WTC11 (cell line): ENCODE measurements around the gene ERBB4. TPM values are rescaled to one million over a fixed set of nuclear protein-coding genes. Genes with fewer than 3 reads are reported as not detected.
"Not testable (repeated sequence)": the region's sequence is repeated elsewhere in the genome, so short reads cannot be mapped to it uniquely, and the experiment has no call there.

Source experiments
- ATAC-seq: fragments of 200-7000 bp; cut with Tn5 transposase; 2 replicates; pipeline ENCODE4 v1.10.0; 2021; ENCODE audit warnings: mild to moderate bottlenecking, moderate library complexity
- CTCF ChIA-PET: fragments of 300-600 bp; sonication (Branson Sonifier 250); formaldehyde crosslinking; loops from one replicate; lab custom pipeline; 2021; ENCODE audit warnings: antibody characterized with exemption; lab: Charles Lee
- POLR2A ChIA-PET: fragments of 350-600 bp; sonication (Branson Sonifier 250); formaldehyde crosslinking; loops from one replicate; lab custom pipeline; 2021; ENCODE audit warnings: antibody characterized with exemption; lab: Charles Lee
- DNase-seq: peaks from one replicate; pipeline ENCODE4 v3.0.0; 2021; ENCODE audit warnings: low spot score
- H3K27ac Mint-ChIP-seq: 2 replicates; pipeline ENCODE4 v1.8.0; 2021; ENCODE audit warnings: mixed read lengths
- H3K27me3 Mint-ChIP-seq: 2 replicates; pipeline ENCODE4 v1.8.0; 2021; ENCODE audit warnings: low read depth, mild to moderate bottlenecking, moderate library complexity, mixed read lengths
- H3K36me3 Mint-ChIP-seq: 2 replicates; pipeline ENCODE4 v1.8.0; 2021; ENCODE audit warnings: mixed read lengths
- H3K4me1 Mint-ChIP-seq: 2 replicates; pipeline ENCODE4 v1.8.0; 2022; ENCODE audit warnings: mixed read lengths
- H3K4me3 Mint-ChIP-seq: 2 replicates; pipeline ENCODE4 v1.8.0; 2021; ENCODE audit warnings: mild to moderate bottlenecking, moderate library complexity, mixed read lengths
- H3K9me3 Mint-ChIP-seq: 2 replicates; pipeline ENCODE4 v1.8.0; 2021; ENCODE audit warnings: mixed read lengths
- CREB1 ChIP-seq: sonication (generic); formaldehyde crosslinking; IDR thresholded peaks from 2 replicates; pipeline ENCODE4 v1.8.0; 2023; ENCODE audit warnings: mild to moderate bottlenecking, missing genetic modification reagents
- CTCF ChIP-seq: fragments of 200-600 bp; IDR thresholded peaks from 2 replicates; pipeline ENCODE4 v1.8.0; 2022; ENCODE audit warnings: antibody characterized with exemption
- FOXJ3 ChIP-seq: sonication (generic); formaldehyde crosslinking; IDR thresholded peaks from 2 replicates; pipeline ENCODE4 v1.9.0; 2021; ENCODE audit warnings: missing genetic modification reagents, mild to moderate bottlenecking, borderline replicate concordance
- GRHL2 ChIP-seq: fragments of 250-450 bp; sonication (Bioruptor Pico); IDR thresholded peaks from 2 replicates; pipeline ENCODE4 v1.8.0; 2022; ENCODE audit warnings: mild to moderate bottlenecking, moderate library complexity; ENCODE audit not compliant: insufficient replicate concordance, severe bottlenecking
- IRF1 ChIP-seq: sonication (generic); formaldehyde crosslinking; IDR thresholded peaks from 2 replicates; pipeline ENCODE4 v1.8.0; 2023; ENCODE audit warnings: missing genetic modification reagents
- KAT7 ChIP-seq: sonication (generic); formaldehyde crosslinking; IDR thresholded peaks from 2 replicates; pipeline ENCODE4 v1.8.1; 2023; ENCODE audit warnings: missing genetic modification reagents, mild to moderate bottlenecking, borderline replicate concordance
- MLX ChIP-seq: sonication (generic); formaldehyde crosslinking; IDR thresholded peaks from 2 replicates; pipeline ENCODE4 v1.8.1; 2023; ENCODE audit warnings: mild to moderate bottlenecking, missing genetic modification reagents, moderate library complexity
- MYBL2 ChIP-seq: sonication (generic); formaldehyde crosslinking; IDR thresholded peaks from 2 replicates; pipeline ENCODE4 v1.8.1; 2023; ENCODE audit warnings: mild to moderate bottlenecking, moderate library complexity, missing genetic modification reagents
- SMAD3 ChIP-seq: sonication (generic); formaldehyde crosslinking; IDR thresholded peaks from 2 replicates; pipeline ENCODE4 v1.8.0; 2022; ENCODE audit warnings: missing genetic modification reagents, mild to moderate bottlenecking, borderline replicate concordance
- SOX15 ChIP-seq: fragments of 250-450 bp; sonication (Bioruptor Pico); IDR thresholded peaks from 2 replicates; pipeline ENCODE4 v1.9.0; 2021; ENCODE audit warnings: mild to moderate bottlenecking
- SP1 ChIP-seq: sonication (generic); formaldehyde crosslinking; conservative IDR thresholded peaks from 2 replicates; pipeline ENCODE4 v1.8.1; 2022; ENCODE audit warnings: missing genetic modification reagents
- TEAD4 ChIP-seq: sonication (generic); formaldehyde crosslinking; IDR thresholded peaks from 2 replicates; pipeline ENCODE4 v1.8.0; 2022; ENCODE audit warnings: mild to moderate bottlenecking, missing genetic modification reagents
- ZMAT4 ChIP-seq: fragments of 250-450 bp; sonication (Bioruptor Pico); IDR thresholded peaks from 2 replicates; pipeline ENCODE4 v1.9.0; 2021; ENCODE audit warnings: mild to moderate bottlenecking
- ZNF396 ChIP-seq: fragments of 250-450 bp; sonication (Bioruptor Pico); IDR thresholded peaks from 2 replicates; pipeline ENCODE4 v1.8.0; 2021; ENCODE audit warnings: mild to moderate bottlenecking, moderate library complexity, borderline replicate concordance
- ZNF423 ChIP-seq: fragments of 250-450 bp; sonication (Bioruptor Pico); IDR thresholded peaks from 2 replicates; pipeline ENCODE4 v2.1.2; 2022; ENCODE audit warnings: mild to moderate bottlenecking, moderate library complexity
- ZNF512 ChIP-seq: sonication (generic); formaldehyde crosslinking; IDR thresholded peaks from 2 replicates; pipeline ENCODE4 v1.8.1; 2022; ENCODE audit warnings: missing genetic modification reagents, borderline replicate concordance
- total RNA-seq: library from RNA; stranded (reverse); gene quantifications from 3 replicates; pipeline ENCODE4 v1.2.3, GENCODE V29; 2021
- TF ChIP-seq, protein P1 (sequence below): fragments of 250-450 bp; sonication (Bioruptor Pico); IDR thresholded peaks from 2 replicates; pipeline ENCODE4 v1.9.0; 2021; ENCODE audit warnings: moderate library complexity, mild to moderate bottlenecking, inconsistent platforms, borderline replicate concordance
- TF ChIP-seq, protein P2 (sequence below): sonication (generic); formaldehyde crosslinking; IDR thresholded peaks from 2 replicates; pipeline ENCODE4 v1.8.0; 2022; ENCODE audit warnings: mild to moderate bottlenecking, missing genetic modification reagents
- TF ChIP-seq, protein P3 (sequence below): sonication (generic); formaldehyde crosslinking; IDR thresholded peaks from 2 replicates; pipeline ENCODE4 v1.8.1; 2023; ENCODE audit warnings: mild to moderate bottlenecking, missing genetic modification reagents

The ERBB4 gene
- total RNA-seq, 1 experiment from 2014 or later: 1.6 TPM

- TF ChIP-seq CTCF (no peak), MLX (CRISPR knock-in tag) (no peak)
Observed at GRCh38 chr2:212193803-212194202, 344.8 kb downstream of the ERBB4 start (continued).

GRCh38 chr2:212193056-212193455 is 345.5 kb downstream of the ERBB4 start:
- Mint-ChIP-seq H3K9me3 (peaks cover 5% of the 10 kb centered on the region), H3K4me3 (no peak overlapping the region), H3K36me3 (no peaks in the 10 kb centered on the region), H3K4me1 (no peaks in the 10 kb centered on the region), H3K27me3 (no peaks in the 10 kb centered on the region; the same call in 1 of the 2 replicates), H3K27ac (no peak overlapping the region)
- DNase-seq (no peak), ATAC-seq (no peak)
- TF ChIP-seq ZNF423 (CRISPR knock-in tag) (no peak), SMAD3 (CRISPR knock-in tag) (no peak), FOXJ3 (CRISPR knock-in tag) (no peak), IRF1 (CRISPR knock-in tag) (no peak), SP1 (CRISPR knock-in tag) (no peak), ZNF512 (no peak), MYBL2 (CRISPR knock-in tag) (no peak), SOX15 (no peak), KAT7 (no peak), GRHL2 (CRISPR knock-in tag) (no peak), CREB1 (CRISPR knock-in tag) (no peak), TEAD4 (CRISPR knock-in tag) (no peak), ZNF396 (no peak), ZMAT4 (CRISPR knock-in tag) (no peak)
- TF ChIP-seq, protein P1, sequence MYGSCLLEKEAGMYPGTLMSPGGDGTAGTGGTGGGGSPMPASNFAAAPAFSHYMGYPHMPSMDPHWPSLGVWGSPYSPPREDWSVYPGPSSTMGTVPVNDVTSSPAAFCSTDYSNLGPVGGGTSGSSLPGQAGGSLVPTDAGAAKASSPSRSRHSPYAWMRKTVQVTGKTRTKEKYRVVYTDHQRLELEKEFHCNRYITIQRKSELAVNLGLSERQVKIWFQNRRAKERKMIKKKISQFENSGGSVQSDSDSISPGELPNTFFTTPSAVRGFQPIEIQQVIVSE (CRISPR knock-in tag): no peak
- TF ChIP-seq, protein P2, sequence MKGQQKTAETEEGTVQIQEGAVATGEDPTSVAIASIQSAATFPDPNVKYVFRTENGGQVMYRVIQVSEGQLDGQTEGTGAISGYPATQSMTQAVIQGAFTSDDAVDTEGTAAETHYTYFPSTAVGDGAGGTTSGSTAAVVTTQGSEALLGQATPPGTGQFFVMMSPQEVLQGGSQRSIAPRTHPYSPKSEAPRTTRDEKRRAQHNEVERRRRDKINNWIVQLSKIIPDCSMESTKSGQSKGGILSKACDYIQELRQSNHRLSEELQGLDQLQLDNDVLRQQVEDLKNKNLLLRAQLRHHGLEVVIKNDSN (CRISPR knock-in tag): no peak
- TF ChIP-seq, protein P3, sequence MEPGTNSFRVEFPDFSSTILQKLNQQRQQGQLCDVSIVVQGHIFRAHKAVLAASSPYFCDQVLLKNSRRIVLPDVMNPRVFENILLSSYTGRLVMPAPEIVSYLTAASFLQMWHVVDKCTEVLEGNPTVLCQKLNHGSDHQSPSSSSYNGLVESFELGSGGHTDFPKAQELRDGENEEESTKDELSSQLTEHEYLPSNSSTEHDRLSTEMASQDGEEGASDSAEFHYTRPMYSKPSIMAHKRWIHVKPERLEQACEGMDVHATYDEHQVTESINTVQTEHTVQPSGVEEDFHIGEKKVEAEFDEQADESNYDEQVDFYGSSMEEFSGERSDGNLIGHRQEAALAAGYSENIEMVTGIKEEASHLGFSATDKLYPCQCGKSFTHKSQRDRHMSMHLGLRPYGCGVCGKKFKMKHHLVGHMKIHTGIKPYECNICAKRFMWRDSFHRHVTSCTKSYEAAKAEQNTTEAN: no peak
- ChIA-PET POLR2A (no interaction called here), CTCF (interaction anchor here (2.0 kb wide), 1 partner anchor 14 kb away, joined by 5 read pairs; no protein-coding TSS in a partner anchor)

GRCh38 chr2:212191438-212191837 is 347.2 kb downstream of the ERBB4 start:
- POLR2A ChIA-PET, H3K9me3 Mint-ChIP-seq, H3K27ac Mint-ChIP-seq, ATAC-seq, DNase-seq, CTCF ChIA-PET, H3K4me3 Mint-ChIP-seq, H3K27me3 Mint-ChIP-seq, H3K36me3 Mint-ChIP-seq, H3K4me1 Mint-ChIP-seq: not testable (repeated sequence)
